GF-D8 (cell line): ENCODE results near the gene ASPRV1.

Experiments
- DNase-seq: peaks from one replicate; lab custom pipeline; 2025; lab: John Stamatoyannopoulos, UW

The ASPRV1 gene

GRCh38 chr2:69940691-69941090 lies 20.7 kb downstream of the ASPRV1 start:
- no peak for DNase-seq

GRCh38 chr2:69939722-69940121 lies 21.7 kb downstream of the ASPRV1 start:
- DNase-seq, result no peak

- DNase-seq, result no peak
Measured at GRCh38 chr2:69937968-69938367, 23.5 kb downstream of the ASPRV1 start.

- DNase-seq, result no peak
Measured at GRCh38 chr2:69936906-69937305, 24.5 kb downstream of the ASPRV1 start.

GRCh38 chr2:69935011-69935410 lies 26.4 kb downstream of the ASPRV1 start:
- DNase-seq, result no peak

GRCh38 chr2:69934614-69934908 lies 26.9 kb downstream of the ASPRV1 start:
- no peak for DNase-seq

GRCh38 chr2:69933839-69934613 lies 27.4 kb downstream of the ASPRV1 start:
- peak; percentile 29 for DNase-seq

GRCh38 chr2:69933254-69933828 lies 28.1 kb downstream of the ASPRV1 start:
- peak; percentile 35 for DNase-seq

- no peak for DNase-seq
Measured at GRCh38 chr2:69932596-69932922, 28.9 kb downstream of the ASPRV1 start.

- no peak for DNase-seq
Measured at GRCh38 chr2:69931832-69932595, 29.4 kb downstream of the ASPRV1 start.

GRCh38 chr2:69926849-69927515 lies 34.4 kb downstream of the ASPRV1 start:
- peak; percentile 77 for DNase-seq

- DNase-seq, result no peak
Measured at GRCh38 chr2:69923116-69923515, 38.3 kb downstream of the ASPRV1 start.

- DNase-seq, result peak; percentile 52
Measured at GRCh38 chr2:69918401-69918800, 43.0 kb downstream of the ASPRV1 start.

- DNase-seq, result peak; percentile 25
Measured at GRCh38 chr2:69917852-69918251, 43.6 kb downstream of the ASPRV1 start.

GRCh38 chr2:69916106-69916505 lies 45.3 kb downstream of the ASPRV1 start:
- no peak for DNase-seq

- DNase-seq, result no peak
Measured at GRCh38 chr2:69914950-69915945, 46.2 kb downstream of the ASPRV1 start, which contains the start of gene MXD1. MXD1 (plus strand) TSS chr2:69915109; CDS start chr2:69915331, 222 bp downstream.

GRCh38 chr2:69914164-69914949 lies 47.1 kb downstream of the ASPRV1 start:
- peak; percentile 100 for DNase-seq

GRCh38 chr2:69911985-69912563 lies 49.4 kb downstream of the ASPRV1 start:
- peak; percentile 62 for DNase-seq
